Peyer's patch (tissue), 4 donors: ENCODE measurements around the gene BTAF1.

Source experiments
- CTCF ChIP-seq, 6 experiments: fragments of 450-650 bp in 4 of 6; fragments of 200-600 bp in 2 of 6; sonication (generic) in 1 of 6; IDR thresholded peaks; one replicate each; pipeline ENCODE4 v1.5.1; 2017 to 2019; ENCODE audit warnings: antibody characterized with exemption in 6 of 6, mild to moderate bottlenecking in 3 of 6, moderate library complexity in 1 of 6
- POLR2A ChIP-seq, 2 donors: fragments of 450-650 bp; IDR thresholded peaks; one replicate each; pipeline ENCODE4 v1.5.1; 2017; ENCODE audit warnings: antibody characterized with exemption in 2 of 2, mild to moderate bottlenecking in 2 of 2, moderate library complexity in 2 of 2

DNA sequence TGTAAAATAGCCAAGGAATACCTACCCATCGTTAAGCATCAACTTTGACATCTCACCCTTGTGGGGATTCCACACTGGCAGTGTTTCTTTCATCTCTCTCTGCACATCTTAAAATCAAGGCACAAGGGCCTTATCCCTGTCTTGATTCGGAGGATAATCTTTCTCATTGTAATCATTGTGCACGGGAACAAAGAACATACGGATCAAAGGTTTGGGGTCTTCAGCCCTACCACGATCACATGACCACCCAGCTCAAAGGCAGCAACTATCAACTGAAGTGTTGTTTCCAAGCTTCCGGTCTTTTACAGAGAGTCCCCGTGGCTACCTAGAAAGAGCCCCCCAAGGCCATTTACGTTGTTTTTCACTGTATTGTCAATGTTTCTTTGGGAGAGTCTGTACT, 26.1 kb upstream of the BTAF1 start:
- no peak for TF ChIP-seq CTCF (IDR thresholded peaks at IDR 0.05)
- TF ChIP-seq POLR2A (IDR thresholded peaks at IDR 0.05) = no peak
